GM12801 (cell line): Measurements from ENCODE around the gene MTNR1B.

Experiments used
- CTCF ChIP-seq: IDR thresholded peaks from one replicate; pipeline ENCODE4 v1.5.1; 2011; ENCODE audit warnings: control low read depth; ENCODE audit not compliant: insufficient read length; ENCODE audit errors: extremely low read depth

MTNR1B gene

GRCh38 chr11:93020248-93021046 is 51.0 kb downstream of the MTNR1B start:
- no peak for TF ChIP-seq CTCF

DNA sequence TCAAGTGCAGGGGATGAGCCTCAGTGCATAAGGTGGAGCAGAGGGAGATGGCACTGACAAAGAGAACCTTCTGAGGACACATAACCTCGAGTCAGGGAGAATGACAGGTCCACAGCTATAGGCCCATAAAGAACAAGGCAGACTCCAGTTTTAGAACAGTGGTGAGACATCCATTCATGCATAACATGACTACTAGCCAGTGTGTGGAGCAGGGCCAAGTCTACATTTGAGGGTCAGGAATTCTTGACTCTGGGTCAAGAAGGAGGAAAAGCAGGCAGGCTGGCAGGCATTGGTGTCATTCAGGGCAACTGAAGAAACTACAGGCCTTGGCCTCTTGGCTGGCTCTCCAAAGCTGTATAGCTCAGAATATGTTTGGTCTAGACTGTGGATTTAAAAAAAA is 54.9 kb downstream of the MTNR1B start:
- TF ChIP-seq CTCF, result no peak

- no peak for TF ChIP-seq CTCF
Measured at GRCh38 chr11:93025558-93026255, 56.3 kb downstream of the MTNR1B start.

DNA sequence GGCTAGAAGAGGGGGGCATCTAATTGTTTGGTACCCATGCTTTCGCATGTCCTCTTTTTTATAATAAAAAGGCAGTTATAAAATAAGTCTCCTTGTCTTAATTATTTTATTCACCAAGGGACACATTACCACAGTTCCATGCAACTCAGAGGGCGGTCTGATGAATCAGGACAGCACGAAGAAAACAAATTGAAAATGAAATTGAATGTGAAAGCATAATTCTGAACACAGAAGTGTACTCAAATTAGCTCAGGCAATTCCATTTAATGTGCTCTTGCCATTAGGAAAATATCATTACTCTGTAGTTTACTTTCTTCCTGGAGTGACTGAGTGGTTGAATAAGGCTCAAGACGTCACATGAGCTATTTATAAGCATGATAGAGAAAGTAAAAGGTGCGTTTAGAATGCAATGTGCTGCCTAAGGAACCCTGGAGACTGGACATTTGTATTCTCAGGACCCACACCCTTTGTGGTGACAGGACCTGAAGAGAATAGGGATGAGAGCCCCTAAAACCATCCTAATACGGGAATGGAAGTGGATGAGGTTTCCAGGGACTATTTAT is 59.6 kb downstream of the MTNR1B start:
- TF ChIP-seq CTCF, result no peak

- TF ChIP-seq CTCF, result no peak
Measured at GRCh38 chr11:93031386-93031785, 61.9 kb downstream of the MTNR1B start.
